K562 (cell line): ENCODE data around the gene PARD3. TPM values are rescaled to one million over a fixed set of nuclear protein-coding genes. Genes with fewer than 3 reads are reported as not detected.

Experiments used
- ATAC-seq: fragments of 200-7000 bp; cut with Tn5 transposase; 3 replicates; pipeline ENCODE4 v1.9.1; 2020; ENCODE audit warnings: moderate library complexity
- BruUV-seq: library from RNA; stranded (reverse); fragments of 400-500 nt; replicated peaks from 2 replicates; lab custom pipeline; 2021; lab: Mats Ljungman, UMichigan
- CTCF ChIA-PET: fragments of 300-600 bp; formaldehyde crosslinking; extraction: SDS; loops from one replicate; lab custom pipeline; 2021; ENCODE audit warnings: low intra/inter-chr PET ratio; lab: Yijun Ruan, JAX
- POLR2A ChIA-PET: fragments of 300-600, 350-650 bp; sonication (Branson Sonifier 250); formaldehyde crosslinking; extraction: SDS; loops from one replicate; lab custom pipeline; 2021; ENCODE audit warnings: antibody characterized with exemption, inconsistent platforms; lab: Yijun Ruan, JAX
- DNase-seq, 4 experiments: peaks; one replicate each; pipeline versions ENCODE4 v3.0.0 to v3.0.0-alpha.2; 2011 to 2018; ENCODE audit warnings: low spot score in 3 of 4, mixed read lengths in 3 of 4; ENCODE audit errors: extremely low read depth in 1 of 4
- FAIRE-seq: peaks from 2 replicates; lab custom pipeline; 2011; peaks lifted over from hg19 to GRCh38; lab: Jason Lieb, UNC
- H2AFZ ChIP-seq: 2 replicates; pipeline ENCODE4 v1.6.0; 2011; ENCODE audit warnings: low read depth, low read length, control low read depth, inconsistent platforms
- H3K27ac ChIP-seq: fragments of 200-600 bp; 3 replicates; pipeline ENCODE4 v1.8.0; 2011; ENCODE audit warnings: low read depth, mild to moderate bottlenecking, control low read depth, inconsistent platforms, low read length, moderate library complexity, mixed read lengths; ENCODE audit errors: extremely low read depth
- H3K27me3 ChIP-seq, 2 experiments: fragments of 300-600 bp in 1 of 2; 2 replicates in 1 of 2; 3 replicates in 1 of 2; pipeline versions ENCODE4 v1.6.0 to v1.8.0; 2011; ENCODE audit warnings: inconsistent platforms in 2 of 2, low read length in 2 of 2, mild to moderate bottlenecking in 1 of 2, mixed read lengths in 1 of 2, moderate library complexity in 1 of 2; ENCODE audit not compliant: control insufficient read depth in 2 of 2, insufficient read depth in 2 of 2
- H3K36me3 ChIP-seq: fragments of 300-600 bp; 3 replicates; pipeline ENCODE4 v1.8.0; 2011; ENCODE audit warnings: mild to moderate bottlenecking, low read length, inconsistent platforms; ENCODE audit not compliant: control insufficient read depth, insufficient read depth
- H3K4me1 ChIP-seq, 2 experiments: fragments of 200-600 bp in 1 of 2; replicated peaks in 1 of 2; 2 replicates in 1 of 2; 3 replicates in 1 of 2; pipeline versions ENCODE4 v1.5.1 to v1.8.0; 2011; ENCODE audit warnings: inconsistent platforms in 2 of 2, low read length in 2 of 2, mild to moderate bottlenecking in 1 of 2, mixed read lengths in 1 of 2, moderate library complexity in 1 of 2; ENCODE audit not compliant: control insufficient read depth in 2 of 2, insufficient read depth in 2 of 2
- H3K4me2 ChIP-seq: 2 replicates; pipeline ENCODE4 v1.6.1; 2011; ENCODE audit warnings: low read length, control low read depth, inconsistent platforms, mixed read lengths; ENCODE audit not compliant: insufficient read depth
- H3K4me3 ChIP-seq: fragments of 200-600 bp; sonication (generic), shearing (Covaris generic); 2 replicates; pipeline ENCODE4 v1.5.1; 2016; ENCODE audit warnings: control low read depth, inconsistent platforms
- H3K79me2 ChIP-seq: fragments of 200-600 bp; 3 replicates; pipeline ENCODE4 v1.8.0; 2011; ENCODE audit warnings: low read length, inconsistent platforms; ENCODE audit not compliant: control insufficient read depth, insufficient read depth
- H3K9ac ChIP-seq, 2 experiments: 2 replicates each; pipeline versions ENCODE4 v1.6.0 to v1.6.1; 2011; ENCODE audit warnings: low read depth in 2 of 2, low read length in 2 of 2, control low read depth in 1 of 2, inconsistent platforms in 1 of 2, mild to moderate bottlenecking in 1 of 2, mixed read lengths in 1 of 2; ENCODE audit not compliant: insufficient read depth in 1 of 2
- H3K9me1 ChIP-seq: one replicate; pipeline ENCODE4 v1.6.0; 2011; ENCODE audit warnings: inconsistent platforms, mild to moderate bottlenecking, low read length, moderate library complexity; ENCODE audit not compliant: control insufficient read depth, insufficient read depth
- H3K9me3 ChIP-seq: replicated peaks from 2 replicates; pipeline ENCODE4 v1.5.1; 2011; ENCODE audit warnings: low read depth, low read length, inconsistent platforms; ENCODE audit not compliant: control insufficient read depth, insufficient read depth
- H4K20me1 ChIP-seq: replicated peaks from 2 replicates; pipeline ENCODE4 v1.6.1; 2011; ENCODE audit warnings: low read length, inconsistent platforms, mixed read lengths; ENCODE audit not compliant: control insufficient read depth, insufficient read depth
- ARID1B ChIP-seq: fragments of 450-650 bp; IDR thresholded peaks from 2 replicates; pipeline ENCODE4 v1.6.1; 2016; ENCODE audit warnings: antibody characterized with exemption, mild to moderate bottlenecking, inconsistent platforms
- CEBPB ChIP-seq: fragments of 450-650 bp; IDR thresholded peaks from 2 replicates; pipeline ENCODE4 v1.6.1; 2016; ENCODE audit warnings: missing genetic modification characterization, missing compliant biosample characterization
- CREB1 ChIP-seq, 2 experiments: sonication (generic) in 1 of 2; formaldehyde crosslinking in 1 of 2; IDR thresholded peaks; 2 replicates each; pipeline versions ENCODE4 v1.6.1 to v1.8.0; 2012 to 2022; ENCODE audit warnings: inconsistent platforms in 1 of 2, mild to moderate bottlenecking in 1 of 2, missing genetic modification reagents in 1 of 2, moderate library complexity in 1 of 2
- DNMT1 ChIP-seq: fragments of 450-650 bp; IDR thresholded peaks from 2 replicates; pipeline ENCODE4 v1.6.1; 2016; ENCODE audit warnings: antibody characterized with exemption, mild to moderate bottlenecking
- E4F1 ChIP-seq: fragments of 250-450 bp; sonication (Bioruptor Pico); IDR thresholded peaks from 2 replicates; pipeline ENCODE4 v1.5.0; 2021; ENCODE audit warnings: mild to moderate bottlenecking, borderline replicate concordance
- FOXA1 ChIP-seq: fragments of 450-650 bp; IDR thresholded peaks from 2 replicates; pipeline ENCODE4 v1.6.1; 2016; ENCODE audit warnings: mild to moderate bottlenecking, borderline replicate concordance
- MAFK ChIP-seq: IDR thresholded peaks from 2 replicates; pipeline ENCODE4 v1.6.1; 2011; ENCODE audit warnings: low read length, improper control_type of control experiment
- NCOA1 ChIP-seq: fragments of 450-650 bp; IDR thresholded peaks from 2 replicates; pipeline ENCODE4 v1.6.1; 2016; ENCODE audit warnings: low read depth
- NKRF ChIP-seq: fragments of 450-650 bp; IDR thresholded peaks from 2 replicates; pipeline ENCODE4 v1.6.1; 2016; ENCODE audit warnings: borderline replicate concordance
- PHF8 ChIP-seq: fragments of 200-600 bp; sonication (generic); IDR thresholded peaks from 2 replicates; pipeline ENCODE4 v1.6.1; 2012; ENCODE audit warnings: mixed run types, mild to moderate bottlenecking, inconsistent platforms, low read length, moderate library complexity, borderline replicate concordance
- POLR2AphosphoS5 ChIP-seq: IDR thresholded peaks from 2 replicates; pipeline ENCODE4 v1.6.1; 2011; ENCODE audit warnings: mild to moderate bottlenecking, low read depth, low read length, moderate library complexity; ENCODE audit not compliant: control insufficient read depth, insufficient read depth
- RHOXF2B ChIP-seq: fragments of 250-450 bp; sonication (Bioruptor Pico); conservative IDR thresholded peaks from 2 replicates; pipeline ENCODE4 v1.5.1; 2021
- SMARCE1 ChIP-seq: fragments of 450-650 bp; IDR thresholded peaks from 2 replicates; pipeline ENCODE4 v1.7.1; 2016; ENCODE audit warnings: mild to moderate bottlenecking
- WGBS: fragments of 100-300 bp; shearing (Covaris generic); methylation state at CpG from one replicate; pipeline ENCODE4 v1.1.6; 2016; ENCODE audit warnings: low coverage, mixed read lengths; ENCODE audit not compliant: insufficient coverage; ENCODE audit errors: missing lambda C conversion rate; 5-methylcytosine and 5-hydroxymethylcytosine counted together
- in situ Hi-C: fragments of 300-500 bp; cut with MboI; formaldehyde crosslinking; loops from 4 replicates; pipeline ENCODE4 v1.15.0; 2018; ENCODE audit warnings: inconsistent platforms, mixed read lengths
- intact Hi-C: fragments of 100-400 bp; cut with micrococcal nuclease; formaldehyde crosslinking; loops from 2 replicates; pipeline ENCODE4 v1.14.2; 2022
- polyA plus RNA-seq, 8 experiments: library from polyadenylated mRNA; depleted of rRNA in 4 of 8; stranded (reverse) in 5 of 8; unstranded in 3 of 8; fragments of >200 nt; fragmentation: Nextera tagmentation in 2 of 8; fragmentation: Illumina TruSeq in 1 of 8; extraction: Ambion mirVana in 2 of 8; extraction: Trizol in 1 of 8; gene quantifications; 2 replicates each; pipeline versions ENCODE4 v1.2.1 to v1.2.3, GENCODE V29; 2011 to 2014; ENCODE audit warnings: inconsistent platforms in 1 of 8, missing spikeins in 1 of 8
- total RNA-seq, 7 experiments: library from RNA; depleted of rRNA in 6 of 7; stranded (reverse); fragments of >200 nt in 6 of 7; fragmentation: Illumina TruSeq in 2 of 7; extraction: Trizol in 2 of 7; gene quantifications; 2 replicates each; pipeline versions ENCODE4 v1.2.1 to v1.2.3, GENCODE V29; 2011 to 2021; ENCODE audit warnings: low replicate concordance in 1 of 7

The PARD3 gene
- total and polyA plus RNA-seq, 9 of the 15 experiments (the other 6 are each of a cell fraction or from before 2014, with no cell fraction given): 2.7 to 11.7 (median 7.7) TPM

GRCh38 chr10:34658934-34659333, 156.2 kb downstream of the PARD3 start:
- Histone ChIP-seq H3K4me1 (no peaks in the 10 kb centered on the region), H3K4me2 (no peak overlapping the region), H3K36me3 (no peaks in the 10 kb centered on the region), H3K27ac (no peak overlapping the region), H3K4me3 (no peak overlapping the region), H2AFZ (no peak overlapping the region), H3K9me1 (no peaks in the 10 kb centered on the region), H3K79me2 (no peaks in the 10 kb centered on the region), H3K9me3 (no peaks in the 10 kb centered on the region), H4K20me1 (0 out of 2 replicates have a peak, but pooled peaks cover 11% of the 10 kb centered on the region), H3K27me3 (no peaks in the 10 kb centered on the region), H3K9ac (no peak overlapping the region)
- FAIRE-seq: no peak
- ATAC-seq: no peak
- DNase-seq: no peak
- CTCF ChIA-PET: no interaction called here
- in situ Hi-C loops: no loop called here
- intact Hi-C loops: no loop called here
- POLR2A ChIA-PET: interaction anchor here (0.6 kb wide), 1 partner anchor 371 kb away, joined by 3 read pairs; no protein-coding TSS in a partner anchor
- BruUV-seq: no TSS peak
- no peak for TF ChIP-seq NKRF
- TF ChIP-seq NCOA1: no peak
- TF ChIP-seq DNMT1: no peak
- TF ChIP-seq SMARCE1: no peak
- WGBS: 33% methylated on average over 1 of the region's 1 CpG

GRCh38 chr10:34656661-34657060, 158.4 kb downstream of the PARD3 start:
- BruUV-seq: no TSS peak
- H2AFZ ChIP-seq: no peak overlapping the region
- in situ Hi-C loops: no loop called here
- no peaks in the 10 kb centered on the region for H3K79me2 ChIP-seq
- no peak overlapping the region for H3K27ac ChIP-seq
- no peaks in the 10 kb centered on the region for H3K4me1 ChIP-seq
- peaks cover 0 to 5% of the 10 kb centered on the region in 2 experiments; a peak in 1 of 5 replicates for H3K27me3 ChIP-seq
- ChIA-PET CTCF (no interaction called here), POLR2A (interaction anchor here (1.6 kb wide), 1 partner anchor 311 kb away, joined by 3 read pairs; no protein-coding TSS in a partner anchor)
- DNase-seq: no peak
- H3K4me2 ChIP-seq: no peak overlapping the region
- 21% methylated on average over 4 of the region's 4 CpGs for WGBS
- 0 out of 2 replicates have a peak, but pooled peaks cover 16% of the 10 kb centered on the region for H4K20me1 ChIP-seq
- no peak overlapping the region for H3K4me3 ChIP-seq
- intact Hi-C loops: no loop called here
- H3K9ac ChIP-seq: no peak overlapping the region
- peak; percentile 23 for FAIRE-seq
- no peak for ATAC-seq
- H3K9me3 ChIP-seq: no peaks in the 10 kb centered on the region
- TF ChIP-seq POLR2AphosphoS5 (no peak), E4F1 (no peak), FOXA1 (no peak), MAFK (no peak), CEBPB (tag) (no peak), RHOXF2B (CRISPR knock-in tag) (no peak), CREB1 (IDR thresholded peaks at IDR 0.05) (no peak), CREB1 (CRISPR knock-in tag; IDR thresholded peaks at IDR 0.05) (no peak), ARID1B (no peak), PHF8 (no peak)
- no peaks in the 10 kb centered on the region for H3K9me1 ChIP-seq
- no peaks in the 10 kb centered on the region for H3K36me3 ChIP-seq
